GM13976 (cell line): Measurements from ENCODE around the gene PCDHGA5.
A peak's percentile ranks its signal among the peaks of the same experiment; 100 is the strongest.

Experiments used
- DNase-seq: peaks from one replicate; pipeline ENCODE4 v3.0.0; 2012; ENCODE audit warnings: low spot score
- in situ Hi-C: fragments of 300-500 bp; cut with MboI; formaldehyde crosslinking; loops from one replicate; pipeline ENCODE4 v1.12.0; 2022; ENCODE audit warnings: low sequenced_read_pairs, mixed read lengths, inconsistent platforms; ENCODE audit not compliant: unreplicated experiment
- TF ChIP-seq, protein P1 (sequence below): IDR thresholded peaks from 2 replicates; pipeline ENCODE4 v1.5.1; 2012; ENCODE audit warnings: borderline replicate concordance, mild to moderate bottlenecking; ENCODE audit not compliant: insufficient read depth; ENCODE audit errors: extremely low read depth, missing control alignments, control extremely low read depth

The PCDHGA5 gene

DNA sequence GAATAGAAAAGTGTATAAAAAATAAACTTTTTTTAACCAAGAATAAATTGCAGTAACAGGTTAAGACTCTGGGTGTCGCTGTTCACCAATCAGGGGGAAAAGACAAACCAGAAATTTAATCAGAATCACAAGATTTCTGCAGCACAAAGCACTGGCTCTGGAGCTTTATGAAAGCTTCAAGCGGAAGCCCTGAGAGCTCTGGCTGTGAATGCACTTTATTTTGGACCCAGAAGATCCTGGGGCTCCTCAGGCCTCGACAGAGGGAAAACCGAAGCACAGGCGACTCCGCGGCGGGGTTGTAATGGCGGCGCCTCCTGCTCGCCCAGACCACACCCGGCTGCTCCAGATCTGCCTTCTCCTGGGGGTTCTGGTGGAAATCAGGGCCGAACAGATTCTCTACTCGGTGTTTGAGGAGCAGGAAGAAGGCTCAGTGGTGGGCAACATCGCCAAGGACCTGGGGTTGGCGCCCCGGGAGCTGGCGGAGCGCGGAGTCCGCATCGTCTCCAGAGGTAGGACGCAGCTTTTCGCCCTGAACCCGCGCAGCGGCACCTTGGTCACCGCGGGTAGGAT lies 9.0 kb upstream of the PCDHGA5 start, which contains the start of gene PCDHGA4:
PCDHGA4 (plus strand) TSS at position 122 of the 570 bp plus-strand sequence; CDS start at position 209, 87 bp downstream.
- in situ Hi-C loops, result no loop called here
- TF ChIP-seq, protein P1, sequence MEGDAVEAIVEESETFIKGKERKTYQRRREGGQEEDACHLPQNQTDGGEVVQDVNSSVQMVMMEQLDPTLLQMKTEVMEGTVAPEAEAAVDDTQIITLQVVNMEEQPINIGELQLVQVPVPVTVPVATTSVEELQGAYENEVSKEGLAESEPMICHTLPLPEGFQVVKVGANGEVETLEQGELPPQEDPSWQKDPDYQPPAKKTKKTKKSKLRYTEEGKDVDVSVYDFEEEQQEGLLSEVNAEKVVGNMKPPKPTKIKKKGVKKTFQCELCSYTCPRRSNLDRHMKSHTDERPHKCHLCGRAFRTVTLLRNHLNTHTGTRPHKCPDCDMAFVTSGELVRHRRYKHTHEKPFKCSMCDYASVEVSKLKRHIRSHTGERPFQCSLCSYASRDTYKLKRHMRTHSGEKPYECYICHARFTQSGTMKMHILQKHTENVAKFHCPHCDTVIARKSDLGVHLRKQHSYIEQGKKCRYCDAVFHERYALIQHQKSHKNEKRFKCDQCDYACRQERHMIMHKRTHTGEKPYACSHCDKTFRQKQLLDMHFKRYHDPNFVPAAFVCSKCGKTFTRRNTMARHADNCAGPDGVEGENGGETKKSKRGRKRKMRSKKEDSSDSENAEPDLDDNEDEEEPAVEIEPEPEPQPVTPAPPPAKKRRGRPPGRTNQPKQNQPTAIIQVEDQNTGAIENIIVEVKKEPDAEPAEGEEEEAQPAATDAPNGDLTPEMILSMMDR, result no peak
- DNase-seq, result no peak

DNA sequence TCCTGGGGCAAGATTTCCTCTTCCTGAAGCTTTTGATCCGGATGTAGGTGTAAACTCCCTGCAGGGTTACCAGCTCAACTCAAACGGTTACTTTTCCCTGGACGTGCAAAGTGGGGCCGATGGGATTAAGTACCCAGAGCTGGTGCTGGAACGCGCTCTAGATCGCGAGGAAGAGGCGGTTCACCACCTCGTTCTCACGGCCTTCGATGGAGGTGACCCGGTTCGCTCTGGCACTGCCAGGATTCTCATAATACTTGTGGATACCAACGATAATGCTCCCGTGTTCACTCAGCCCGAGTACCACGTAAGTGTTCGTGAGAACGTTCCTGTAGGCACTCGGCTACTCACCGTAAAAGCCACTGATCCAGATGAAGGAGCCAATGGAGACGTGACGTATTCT lies 8.3 kb upstream of the PCDHGA5 start:
- in situ Hi-C loops, result no loop called here
- DNase-seq, result no peak
- TF ChIP-seq, protein P1, result no peak

DNA sequence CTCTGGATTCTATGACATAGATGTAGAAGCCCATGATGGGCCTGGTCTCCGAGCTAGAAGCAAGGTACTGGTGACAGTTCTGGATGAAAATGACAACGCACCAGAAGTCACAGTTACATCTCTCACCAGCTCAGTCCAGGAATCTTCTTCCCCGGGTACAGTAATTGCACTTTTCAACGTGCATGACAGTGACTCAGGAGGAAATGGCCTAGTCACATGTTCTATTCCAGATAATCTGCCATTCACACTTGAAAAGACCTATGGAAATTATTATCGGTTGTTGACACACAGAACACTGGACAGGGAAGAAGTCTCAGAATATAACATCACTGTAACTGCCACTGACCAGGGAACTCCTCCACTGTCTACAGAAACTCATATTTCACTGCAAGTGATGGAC lies 7.8 kb upstream of the PCDHGA5 start:
- in situ Hi-C loops, result no loop called here
- DNase-seq, result no peak
- TF ChIP-seq, protein P1, result no peak

DNA sequence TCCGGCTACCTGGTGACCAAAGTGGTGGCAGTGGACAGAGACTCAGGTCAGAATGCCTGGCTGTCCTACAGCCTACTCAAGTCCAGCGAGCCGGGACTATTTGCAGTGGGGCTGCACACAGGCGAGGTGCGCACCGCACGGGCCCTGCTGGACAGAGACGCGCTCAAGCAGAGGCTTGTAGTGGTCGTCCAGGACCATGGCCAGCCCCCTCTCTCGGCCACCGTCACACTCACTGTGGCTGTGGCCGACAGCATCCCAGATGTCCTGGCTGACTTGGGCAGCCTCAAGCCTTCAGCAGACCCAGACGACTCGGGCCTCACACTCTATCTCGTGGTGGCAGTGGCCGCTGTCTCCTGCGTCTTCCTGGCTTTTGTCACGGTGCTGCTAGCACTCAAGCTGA lies 7.0 kb upstream of the PCDHGA5 start:
- DNase-seq, result no peak
- TF ChIP-seq, protein P1, result no peak
- in situ Hi-C loops, result no loop called here

DNA sequence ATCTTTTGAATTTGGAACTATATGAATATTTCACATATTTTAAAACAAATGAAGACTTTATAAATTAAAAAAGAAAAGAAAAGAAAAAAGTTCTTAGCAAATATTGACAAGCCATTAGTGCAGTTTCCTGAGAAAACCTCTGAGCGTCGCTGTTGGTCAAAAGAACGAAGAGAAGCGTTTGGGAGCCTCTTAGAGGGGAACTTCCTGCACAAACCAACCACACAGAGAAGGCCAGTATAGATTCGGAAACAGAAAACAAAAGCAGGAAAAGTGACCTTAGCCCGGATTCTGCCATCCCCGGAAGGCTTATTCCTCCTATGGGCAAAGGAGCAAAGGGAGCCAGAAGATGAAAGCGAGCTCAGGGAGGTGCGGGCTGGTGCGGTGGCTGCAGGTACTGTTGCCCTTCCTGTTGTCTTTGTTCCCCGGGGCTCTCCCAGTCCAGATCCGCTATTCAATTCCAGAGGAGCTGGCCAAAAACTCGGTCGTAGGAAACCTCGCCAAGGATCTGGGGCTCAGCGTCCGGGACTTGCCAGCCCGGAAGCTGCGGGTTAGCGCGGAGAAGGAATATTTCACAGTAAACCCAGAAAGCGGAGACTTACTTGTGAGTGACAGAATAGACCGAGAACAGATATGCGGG lies 4.1 kb upstream of the PCDHGA5 start, which contains the start of gene PCDHGB2:
PCDHGB2 (plus strand) TSS at position 205 of the 637 bp plus-strand sequence; CDS start at position 347, 142 bp downstream.
- TF ChIP-seq, protein P1, result no peak
- in situ Hi-C loops, result no loop called here
- peak; percentile 73 for DNase-seq

DNA sequence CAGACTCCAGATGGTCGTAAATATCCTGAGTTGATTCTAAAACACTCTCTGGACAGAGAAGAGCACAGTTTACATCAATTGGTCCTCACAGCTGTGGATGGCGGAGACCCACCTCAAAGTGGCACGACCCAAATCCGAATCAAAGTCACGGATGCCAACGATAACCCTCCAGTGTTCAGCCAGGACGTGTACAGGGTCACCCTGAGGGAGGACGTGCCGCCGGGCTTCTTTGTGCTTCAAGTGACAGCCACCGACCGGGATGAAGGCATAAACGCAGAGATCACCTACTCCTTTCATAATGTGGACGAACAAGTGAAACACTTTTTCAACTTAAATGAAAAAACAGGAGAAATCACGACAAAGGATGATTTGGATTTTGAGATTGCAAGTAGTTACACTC lies 3.3 kb upstream of the PCDHGA5 start:
- no peak for DNase-seq
- in situ Hi-C loops, result no loop called here
- TF ChIP-seq, protein P1, result no peak

DNA sequence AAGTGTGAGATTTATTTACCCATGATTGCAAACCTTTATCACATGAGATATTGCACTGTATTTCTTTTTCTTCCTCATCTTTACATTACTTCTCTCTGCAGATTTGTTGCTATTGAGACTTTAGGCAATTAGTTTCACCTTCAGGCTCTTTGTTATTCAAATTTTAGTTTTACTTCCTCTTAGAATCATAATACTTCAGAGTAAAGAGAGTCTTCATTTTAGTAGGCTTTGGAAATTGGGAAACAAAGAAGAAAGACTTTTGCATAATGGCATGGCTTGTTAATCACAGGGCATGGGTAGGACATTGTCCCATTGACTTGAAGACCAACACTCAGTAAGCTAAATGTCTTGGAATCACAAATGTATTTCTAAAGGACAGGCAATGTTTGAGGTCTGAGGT lies 1.2 kb upstream of the PCDHGA5 start:
- in situ Hi-C loops, result no loop called here
- DNase-seq, result no peak
- TF ChIP-seq, protein P1, result no peak
